CD14-positive monocyte (primary cell): ENCODE data around the gene SLIT3. TPM values are rescaled to one million over a fixed set of nuclear protein-coding genes. Genes with fewer than 3 reads are reported as not detected.

Source experiments
- DNase-seq, 3 donors: peaks; one replicate each; pipeline ENCODE4 v3.0.0-alpha.2; 2011 to 2022
- H2AFZ ChIP-seq: 2 replicates; pipeline ENCODE4 v1.6.0; 2012; ENCODE audit warnings: mild to moderate bottlenecking, low read depth, low read length, inconsistent platforms; ENCODE audit not compliant: insufficient read depth, poor library complexity, severe bottlenecking
- H3K27ac ChIP-seq, 2 donors: 1 replicate in 1 of 2; 2 replicates in 1 of 2; pipeline ENCODE4 v1.5.1; 2012 to 2013; ENCODE audit warnings: low read length in 2 of 2, control low read depth in 1 of 2, inconsistent platforms in 1 of 2, low read depth in 1 of 2, mild to moderate bottlenecking in 1 of 2
- H3K27me3 ChIP-seq, 2 donors: one replicate each; pipeline versions ENCODE4 v1.6.0 to v1.6.1; 2011 to 2013; ENCODE audit warnings: low read length in 2 of 2; ENCODE audit not compliant: control insufficient read depth in 2 of 2, insufficient read depth in 2 of 2
- H3K36me3 ChIP-seq, 2 donors: replicated peaks in 1 of 2; 1 replicate in 1 of 2; 2 replicates in 1 of 2; pipeline versions ENCODE4 v1.5.1 to v1.6.1; 2012 to 2013; ENCODE audit warnings: low read length in 2 of 2, control low read depth in 1 of 2, inconsistent platforms in 1 of 2, mild to moderate bottlenecking in 1 of 2; ENCODE audit not compliant: insufficient read depth in 2 of 2, control insufficient read depth in 1 of 2
- H3K4me1 ChIP-seq, 2 donors: 1 replicate in 1 of 2; 2 replicates in 1 of 2; pipeline versions ENCODE4 v1.5.1 to v1.6.1; 2012 to 2013; ENCODE audit warnings: low read length in 2 of 2, control low read depth in 1 of 2, inconsistent platforms in 1 of 2, mild to moderate bottlenecking in 1 of 2, moderate library complexity in 1 of 2; ENCODE audit not compliant: insufficient read depth in 2 of 2, control insufficient read depth in 1 of 2
- H3K4me2 ChIP-seq: replicated peaks from 2 replicates; pipeline ENCODE3; 2012; ENCODE audit warnings: low read length, moderate library complexity, mild to moderate bottlenecking; ENCODE audit not compliant: poor library complexity, severe bottlenecking; ENCODE audit errors: extremely low read depth
- H3K4me3 ChIP-seq, 3 experiments: fragments of 200-600 bp in 1 of 3; sonication (generic) in 1 of 3; replicated peaks in 1 of 3; 1 replicate in 2 of 3; 2 replicates in 1 of 3; pipeline ENCODE4 v1.5.1; 2011 to 2013; ENCODE audit warnings: low read length in 3 of 3, mild to moderate bottlenecking in 3 of 3, control low read depth in 2 of 3, low read depth in 2 of 3, inconsistent platforms in 1 of 3, moderate library complexity in 1 of 3
- H3K79me2 ChIP-seq: 2 replicates; pipeline ENCODE4 v1.6.0; 2012; ENCODE audit warnings: mild to moderate bottlenecking, control low read depth, inconsistent platforms, low read length, moderate library complexity; ENCODE audit not compliant: insufficient read depth
- H3K9ac ChIP-seq: 2 replicates; pipeline ENCODE4 v1.6.0; 2017; ENCODE audit warnings: low read length, mild to moderate bottlenecking; ENCODE audit not compliant: insufficient read depth, poor library complexity, severe bottlenecking
- H3K9me3 ChIP-seq, 2 donors: replicated peaks in 1 of 2; 1 replicate in 1 of 2; 2 replicates in 1 of 2; pipeline versions ENCODE4 v1.5.1 to v1.6.1; 2012 to 2013; ENCODE audit warnings: low read length in 2 of 2, control low read depth in 1 of 2; ENCODE audit not compliant: control insufficient read depth in 1 of 2, insufficient read depth in 1 of 2
- H4K20me1 ChIP-seq: 2 replicates; pipeline ENCODE4 v1.6.0; 2012; ENCODE audit warnings: mild to moderate bottlenecking, low read length, control low read depth, moderate library complexity; ENCODE audit not compliant: insufficient read depth
- H3K27ac Mint-ChIP-seq, 7 donors: one replicate each; pipeline ENCODE4 v1.8.0; 2020; ENCODE audit warnings: mild to moderate bottlenecking in 7 of 7, mixed read lengths in 7 of 7, moderate library complexity in 6 of 7, inconsistent platforms in 2 of 7
- H3K27me3 Mint-ChIP-seq, 3 donors: one replicate each; pipeline ENCODE4 v1.8.0; 2021 to 2022; ENCODE audit warnings: low read depth in 3 of 3, mild to moderate bottlenecking in 3 of 3, mixed read lengths in 3 of 3, moderate library complexity in 3 of 3, inconsistent platforms in 1 of 3
- H3K36me3 Mint-ChIP-seq, 2 donors: one replicate each; pipeline ENCODE4 v1.8.0; 2020; ENCODE audit warnings: mixed read lengths in 2 of 2, inconsistent platforms in 1 of 2, mild to moderate bottlenecking in 1 of 2
- H3K4me1 Mint-ChIP-seq: one replicate; pipeline ENCODE4 v1.8.0; 2020; ENCODE audit warnings: mild to moderate bottlenecking, mixed read lengths
- H3K4me3 Mint-ChIP-seq, 2 donors: one replicate each; pipeline ENCODE4 v1.8.0; 2020; ENCODE audit warnings: mild to moderate bottlenecking in 2 of 2, mixed read lengths in 2 of 2, moderate library complexity in 1 of 2
- H3K9me3 Mint-ChIP-seq, 7 donors: one replicate each; pipeline ENCODE4 v1.8.0; 2020 to 2022; ENCODE audit warnings: mixed read lengths in 7 of 7, mild to moderate bottlenecking in 6 of 7, moderate library complexity in 6 of 7, inconsistent platforms in 2 of 7
- CTCF ChIP-seq: fragments of 200-600 bp; IDR thresholded peaks from one replicate; pipeline ENCODE4 v1.8.0; 2022; ENCODE audit warnings: antibody characterized with exemption, mild to moderate bottlenecking
- WGBS: methylation state at CpG from one replicate; pipeline ENCODE4 v1.1.5; 2013; ENCODE audit warnings: missing lambda C conversion rate; ENCODE audit not compliant: insufficient coverage; 5-methylcytosine and 5-hydroxymethylcytosine counted together
- intact Hi-C, 2 donors: fragments of 100-400 bp; cut with micrococcal nuclease; formaldehyde crosslinking; loops; one replicate each; pipeline versions ENCODE4 v1.15.0 to v1.15.1; 2023
- polyA plus RNA-seq, 3 donors: library from polyadenylated mRNA; depleted of rRNA in 1 of 3; unstranded in 2 of 3; stranded (reverse) in 1 of 3; fragments of 300-500 nt in 2 of 3; fragments of >200 nt in 1 of 3; fragmentation: Illumina TruSeq in 2 of 3; gene quantifications; 1 replicate in 2 of 3; 2 replicates in 1 of 3; pipeline ENCODE4 v1.2.3, GENCODE V29; 2012 to 2021

Gene SLIT3
- polyA plus RNA-seq, 3 donors = not detected

GRCh38 chr5:168879331-168879730 is 421.6 kb downstream of the SLIT3 start:
- Histone ChIP-seq H4K20me1 (no peaks in the 10 kb centered on the region), H2AFZ (no peak overlapping the region), H3K79me2 (no peaks in the 10 kb centered on the region), H3K9ac (no peak overlapping the region), H3K36me3 (no peaks in the 10 kb centered on the region), H3K27ac (no peak overlapping the region), H3K4me1 (no peaks in the 10 kb centered on the region), H3K9me3 (no peaks in the 10 kb centered on the region), H3K27me3 (peaks cover 0 to 3% of the 10 kb centered on the region in 2 donors), H3K4me3 (no peak overlapping the region), H3K4me2 (no peak overlapping the region)
- no peaks in the 10 kb centered on the region for H3K4me1 Mint-ChIP-seq
- H3K4me3 Mint-ChIP-seq = no peak overlapping the region
- no peak for DNase-seq
- peaks cover 0 to 2% (median 0%) of the 10 kb centered on the region in 7 donors for H3K9me3 Mint-ChIP-seq
- intact Hi-C loops = no loop called here
- TF ChIP-seq CTCF = no peak
- WGBS = no CpG with 5 or more reads among the region's 2 CpGs
- H3K27ac Mint-ChIP-seq = no peak overlapping the region
- H3K27me3 Mint-ChIP-seq = peaks cover 2 to 12% (median 11%) of the 10 kb centered on the region in 3 donors
- no peaks in the 10 kb centered on the region for H3K36me3 Mint-ChIP-seq

GRCh38 chr5:168878135-168878745 is 422.7 kb downstream of the SLIT3 start:
- no peaks in the 10 kb centered on the region for H3K36me3 ChIP-seq
- H3K27ac Mint-ChIP-seq = no peak overlapping the region
- no peaks in the 10 kb centered on the region for H3K4me1 ChIP-seq
- no peak for TF ChIP-seq CTCF
- no peak for DNase-seq
- H4K20me1 ChIP-seq = no peaks in the 10 kb centered on the region
- H3K9me3 Mint-ChIP-seq = peaks cover 0 to 2% (median 0%) of the 10 kb centered on the region in 7 donors
- no peak overlapping the region for H3K27ac ChIP-seq
- no peak overlapping the region for H3K9ac ChIP-seq
- peaks cover 2 to 13% (median 12%) of the 10 kb centered on the region in 3 donors for H3K27me3 Mint-ChIP-seq
- peaks cover 0 to 3% of the 10 kb centered on the region in 2 donors for H3K27me3 ChIP-seq
- 88% methylated on average over 4 of the region's 10 CpGs for WGBS
- no peaks in the 10 kb centered on the region for H3K9me3 ChIP-seq
- intact Hi-C loops = no loop called here
- no peaks in the 10 kb centered on the region for H3K4me1 Mint-ChIP-seq
- H3K4me2 ChIP-seq = no peak overlapping the region
- no peak overlapping the region for H2AFZ ChIP-seq
- H3K4me3 Mint-ChIP-seq = no peak overlapping the region
- H3K4me3 ChIP-seq = no peak overlapping the region
- H3K79me2 ChIP-seq = no peaks in the 10 kb centered on the region
- no peaks in the 10 kb centered on the region for H3K36me3 Mint-ChIP-seq
